NT2/D1 (cell line): ENCODE data around the gene CFD.

Experiments
- DNase-seq: peaks from one replicate; pipeline ENCODE4 v3.0.0-alpha.2; 2011; ENCODE audit warnings: low read depth, low spot score
- H3K27me3 ChIP-seq: 2 replicates; pipeline ENCODE4 v1.6.0; 2011; ENCODE audit warnings: mild to moderate bottlenecking; ENCODE audit not compliant: insufficient read length, insufficient read depth
- H3K36me3 ChIP-seq: 2 replicates; pipeline ENCODE4 v1.6.1; 2011; ENCODE audit warnings: mild to moderate bottlenecking, low read length, mixed read lengths; ENCODE audit not compliant: insufficient read depth, insufficient read length
- H3K4me1 ChIP-seq: 2 replicates; pipeline ENCODE4 v1.5.1; 2011; ENCODE audit not compliant: insufficient read depth, insufficient read length
- H3K4me3 ChIP-seq: 2 replicates; pipeline ENCODE4 v1.5.1; 2011; ENCODE audit warnings: low read depth; ENCODE audit not compliant: insufficient read length
- H3K9ac ChIP-seq: 2 replicates; pipeline ENCODE4 v1.6.0; 2011; ENCODE audit warnings: low read depth; ENCODE audit not compliant: insufficient read length
- H3K9me3 ChIP-seq: 2 replicates; pipeline ENCODE4 v1.5.1; 2011; ENCODE audit warnings: mild to moderate bottlenecking, low read length; ENCODE audit not compliant: insufficient read depth
- SUZ12 ChIP-seq: IDR thresholded peaks from 2 replicates; pipeline ENCODE4 v1.6.1; 2011; ENCODE audit not compliant: insufficient read length, insufficient read depth; ENCODE audit errors: extremely low read depth
- YY1 ChIP-seq: IDR thresholded peaks from 2 replicates; pipeline ENCODE4 v1.6.1; 2011; ENCODE audit not compliant: insufficient read length, insufficient read depth
- ZNF274 ChIP-seq: IDR thresholded peaks from 2 replicates; pipeline ENCODE4 v1.6.1; 2011; ENCODE audit warnings: mild to moderate bottlenecking, low read depth, low read length

CFD gene

DNA sequence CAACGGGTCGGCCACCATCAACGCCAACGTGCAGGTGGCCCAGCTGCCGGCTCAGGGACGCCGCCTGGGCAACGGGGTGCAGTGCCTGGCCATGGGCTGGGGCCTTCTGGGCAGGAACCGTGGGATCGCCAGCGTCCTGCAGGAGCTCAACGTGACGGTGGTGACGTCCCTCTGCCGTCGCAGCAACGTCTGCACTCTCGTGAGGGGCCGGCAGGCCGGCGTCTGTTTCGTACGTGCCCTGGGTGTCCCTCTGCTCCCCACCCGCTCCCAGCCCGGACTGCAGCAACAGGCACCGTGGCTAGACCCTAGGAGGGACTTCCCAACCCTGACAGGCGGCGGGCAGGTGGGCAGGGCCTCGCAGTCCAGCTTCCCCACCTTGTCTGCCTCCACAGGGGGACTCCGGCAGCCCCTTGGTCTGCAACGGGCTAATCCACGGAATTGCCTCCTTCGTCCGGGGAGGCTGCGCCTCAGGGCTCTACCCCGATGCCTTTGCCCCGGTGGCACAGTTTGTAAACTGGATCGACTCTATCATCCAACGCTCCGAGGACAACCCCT lies 3.8 kb upstream of the CFD start:
- TF ChIP-seq SUZ12 (no peak), ZNF274 (no peak), YY1 (no peak)
- no peak for DNase-seq
- Histone ChIP-seq H3K9ac (no peak overlapping the region), H3K9me3 (no peaks in the 10 kb centered on the region), H3K27me3 (no peaks in the 10 kb centered on the region), H3K36me3 (no peaks in the 10 kb centered on the region), H3K4me3 (no peak overlapping the region), H3K4me1 (peaks cover 13% of the 10 kb centered on the region)

DNA sequence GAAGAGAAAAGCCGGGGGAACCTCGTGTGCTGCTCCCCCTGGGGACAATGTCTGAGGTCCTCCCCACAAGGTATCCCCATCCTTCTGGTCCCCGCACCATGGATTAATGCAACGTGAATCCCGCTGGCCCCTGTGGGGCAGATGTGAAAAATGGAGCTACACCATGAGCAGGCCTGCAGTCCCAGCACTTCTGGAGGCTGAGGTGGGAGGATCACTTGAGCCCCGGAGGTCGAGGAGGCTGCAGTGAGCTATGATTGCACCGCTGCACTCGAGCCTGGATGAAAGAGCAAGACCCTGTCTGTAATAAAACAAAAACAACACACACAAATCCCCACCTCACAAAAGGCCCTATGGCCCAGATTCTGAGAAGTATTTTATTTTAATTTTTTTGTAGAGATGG lies 1.2 kb upstream of the CFD start:
- H3K9me3 ChIP-seq, result no peaks in the 10 kb centered on the region
- H3K9ac ChIP-seq, result no peak overlapping the region
- TF ChIP-seq SUZ12, result no peak
- H3K4me1 ChIP-seq, result peaks cover 16% of the 10 kb centered on the region
- H3K36me3 ChIP-seq, result no peaks in the 10 kb centered on the region
- DNase-seq, result no peak
- H3K4me3 ChIP-seq, result no peak overlapping the region
- no peaks in the 10 kb centered on the region for H3K27me3 ChIP-seq

- peaks cover 17% of the 10 kb centered on the region for H3K4me1 ChIP-seq
- DNase-seq, result no peak
- peak overlapping the region; percentile 50 for H3K9ac ChIP-seq
- H3K36me3 ChIP-seq, result peaks cover 3% of the 10 kb centered on the region
- no peak for TF ChIP-seq YY1
- H3K9me3 ChIP-seq, result no peaks in the 10 kb centered on the region
- no peaks in the 10 kb centered on the region for H3K27me3 ChIP-seq
- peak overlapping the region; percentile 28 for H3K4me3 ChIP-seq
Observed at GRCh38 chr19:861141-861755, 1.8 kb downstream of the CFD start.

DNA sequence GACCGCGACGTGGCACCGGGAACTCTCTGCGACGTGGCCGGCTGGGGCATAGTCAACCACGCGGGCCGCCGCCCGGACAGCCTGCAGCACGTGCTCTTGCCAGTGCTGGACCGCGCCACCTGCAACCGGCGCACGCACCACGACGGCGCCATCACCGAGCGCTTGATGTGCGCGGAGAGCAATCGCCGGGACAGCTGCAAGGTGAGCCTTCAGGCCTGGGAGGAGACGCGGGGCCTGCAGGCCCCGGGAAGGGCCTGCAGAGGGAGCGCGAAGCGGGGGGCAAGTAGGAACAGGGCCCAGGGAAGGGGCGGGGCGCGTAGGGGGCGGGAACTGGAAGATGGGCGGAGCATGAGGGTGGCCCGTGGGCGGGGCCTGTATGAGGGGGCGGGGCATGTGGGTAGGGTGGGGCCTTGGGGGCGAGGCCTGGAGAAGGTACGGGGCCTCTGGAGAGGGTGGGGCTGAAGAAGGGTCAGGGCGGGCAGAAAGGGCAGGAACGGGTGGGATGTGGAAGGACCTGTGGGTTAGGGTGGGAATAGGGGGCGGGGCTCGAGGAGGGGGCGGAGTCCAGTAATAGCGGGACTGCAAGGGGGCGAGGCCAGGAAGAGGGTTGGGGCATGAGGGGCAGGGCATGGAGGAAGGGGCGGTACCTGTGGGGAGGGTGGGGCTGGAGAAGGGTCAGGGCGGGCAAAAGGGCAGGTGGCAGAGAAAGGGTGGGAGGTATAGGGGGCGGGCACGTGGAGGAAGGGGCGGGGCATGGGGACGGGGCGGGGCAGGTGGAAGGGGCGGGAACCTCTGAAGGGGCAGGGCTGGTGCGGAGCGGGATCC lies 2.5 kb downstream of the CFD start:
- Histone ChIP-seq H3K4me1 (peaks cover 18% of the 10 kb centered on the region), H3K4me3 (peak overlapping the region; percentile 28), H3K9me3 (no peaks in the 10 kb centered on the region), H3K27me3 (no peaks in the 10 kb centered on the region), H3K36me3 (peaks cover 3% of the 10 kb centered on the region), H3K9ac (peak overlapping the region; percentile 50)
- TF ChIP-seq ZNF274 (no peak), YY1 (no peak), SUZ12 (no peak)
- DNase-seq, result peak; percentile 77

- Histone ChIP-seq H3K4me1 (peaks cover 24% of the 10 kb centered on the region), H3K9ac (no peak overlapping the region), H3K27me3 (no peaks in the 10 kb centered on the region), H3K9me3 (no peaks in the 10 kb centered on the region), H3K4me3 (no peak overlapping the region), H3K36me3 (peaks cover 6% of the 10 kb centered on the region)
- TF ChIP-seq SUZ12 (no peak), YY1 (no peak), ZNF274 (no peak)
- peak; percentile 39 for DNase-seq
Observed at GRCh38 chr19:862581-863314, 3.3 kb downstream of the CFD start.

GRCh38 chr19:863315-863620 lies 3.8 kb downstream of the CFD start:
- TF ChIP-seq ZNF274, result no peak
- no peak for TF ChIP-seq SUZ12
- no peak for TF ChIP-seq YY1
- no peak overlapping the region for H3K4me3 ChIP-seq
- peaks cover 12% of the 10 kb centered on the region for H3K36me3 ChIP-seq
- H3K9me3 ChIP-seq, result no peaks in the 10 kb centered on the region
- no peaks in the 10 kb centered on the region for H3K27me3 ChIP-seq
- H3K9ac ChIP-seq, result no peak overlapping the region
- no peak for DNase-seq
- H3K4me1 ChIP-seq, result peaks cover 29% of the 10 kb centered on the region

- Histone ChIP-seq H3K27me3 (no peaks in the 10 kb centered on the region), H3K36me3 (peaks cover 36% of the 10 kb centered on the region), H3K4me3 (no peak overlapping the region), H3K4me1 (peaks cover 34% of the 10 kb centered on the region), H3K9me3 (no peaks in the 10 kb centered on the region), H3K9ac (no peak overlapping the region)
- DNase-seq, result no peak
- TF ChIP-seq SUZ12 (no peak), YY1 (no peak), ZNF274 (no peak)
Observed at GRCh38 chr19:866769-867300, 7.4 kb downstream of the CFD start.
